ENCODE measurements around the gene IPCEF1. TPM values are rescaled to one million over a fixed set of nuclear protein-coding genes. Genes with fewer than 3 reads are reported as not detected.

Gene IPCEF1
- total and polyA plus RNA-seq, 2 donors (not counting 3 experiments of a cell fraction or from before 2014, with no cell fraction given) = 0.01 to 0.51 TPM

DNA sequence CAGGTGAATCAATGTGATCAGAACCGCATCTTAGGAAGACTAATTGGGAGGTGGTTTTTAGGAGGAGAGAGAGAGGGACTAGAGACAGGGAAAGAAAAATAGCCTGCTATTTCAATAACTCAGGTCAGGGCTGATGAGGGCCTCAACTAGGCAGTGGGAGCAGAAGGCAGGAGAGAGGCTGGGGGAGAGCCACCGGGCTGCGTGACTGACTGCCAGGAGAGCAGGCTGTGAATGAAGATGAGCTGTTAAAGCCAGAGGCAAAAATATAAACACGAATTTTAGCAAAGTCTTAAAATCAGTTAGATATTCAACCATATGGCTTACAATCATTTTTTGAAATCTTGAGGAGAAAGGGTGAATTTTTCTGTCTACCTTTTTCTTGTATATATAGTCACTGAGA is 149.6 kb downstream of the IPCEF1 start:
- dilution Hi-C loops (cut with MboI; ENCODE audit: extremely low pct_ligation_motif_present, low sequenced_read_pairs) = no loop called here
- no peaks in the 10 kb centered on the region for H3K79me2 ChIP-seq (ENCODE audit: control insufficient read depth, insufficient read depth, low read length)

More for the DNA sequence above, 149.6 kb downstream of the IPCEF1 start:
- ChIA-PET CTCF (interaction anchor here (1.2 kb wide), 1 partner anchor 10 kb away, joined by 3 read pairs; no protein-coding TSS in a partner anchor), POLR2A (no interaction called here)
- no peaks in the 10 kb centered on the region for H3K4me1 ChIP-seq (ENCODE audit: control insufficient read depth, extremely low read depth, insufficient read depth, low read length)
- DNase-seq (ENCODE audit: low read depth, low spot score) = no peak
- H3K27me3 ChIP-seq (ENCODE audit: control insufficient read depth in 2 of 2, insufficient read depth in 2 of 2, low read length in 2 of 2) = no peaks in the 10 kb centered on the region
- H3K9me3 ChIP-seq (replicated peaks; ENCODE audit: control insufficient read depth, insufficient read depth, low read length) = no peaks in the 10 kb centered on the region
- no peak overlapping the region for H3K4me3 ChIP-seq (replicated peaks in 1 of 3; ENCODE audit: insufficient read depth in 1 of 3, low read depth in 1 of 3, low read length in 3 of 3)
- no peak overlapping the region for H3K4me2 ChIP-seq (ENCODE audit: insufficient read depth, low read length)
- intact Hi-C loops (cut with micrococcal nuclease) = no loop called here
- TF ChIP-seq POLR2AphosphoS5 (IDR thresholded peaks at IDR 0.05; ENCODE audit: insufficient read depth, low read depth, low read length) (no peak), EZH2 (IDR thresholded peaks at IDR 0.05; ENCODE audit: borderline replicate concordance, low read depth, low read length, severe bottlenecking) (no peak), GATA2 (IDR thresholded peaks at IDR 0.05; ENCODE audit: insufficient read depth, insufficient read length, low read depth, low read length) (no peak), POLR2A (IDR thresholded peaks at IDR 0.05; ENCODE audit: low read depth, low read length) (no peak), MYC (IDR thresholded peaks at IDR 0.05; ENCODE audit: low read depth, low read length) (no peak), JUN (IDR thresholded peaks at IDR 0.05; ENCODE audit: borderline replicate concordance, insufficient read depth, insufficient read length, low read depth) (no peak), FOS (IDR thresholded peaks at IDR 0.05; ENCODE audit: borderline replicate concordance, insufficient read depth, low read length) (no peak)
- TF ChIP-seq, protein P1, sequence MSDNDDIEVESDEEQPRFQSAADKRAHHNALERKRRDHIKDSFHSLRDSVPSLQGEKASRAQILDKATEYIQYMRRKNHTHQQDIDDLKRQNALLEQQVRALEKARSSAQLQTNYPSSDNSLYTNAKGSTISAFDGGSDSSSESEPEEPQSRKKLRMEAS (IDR thresholded peaks at IDR 0.05; ENCODE audit: insufficient read depth, insufficient read length) = no peak
- TF ChIP-seq, protein P2, sequence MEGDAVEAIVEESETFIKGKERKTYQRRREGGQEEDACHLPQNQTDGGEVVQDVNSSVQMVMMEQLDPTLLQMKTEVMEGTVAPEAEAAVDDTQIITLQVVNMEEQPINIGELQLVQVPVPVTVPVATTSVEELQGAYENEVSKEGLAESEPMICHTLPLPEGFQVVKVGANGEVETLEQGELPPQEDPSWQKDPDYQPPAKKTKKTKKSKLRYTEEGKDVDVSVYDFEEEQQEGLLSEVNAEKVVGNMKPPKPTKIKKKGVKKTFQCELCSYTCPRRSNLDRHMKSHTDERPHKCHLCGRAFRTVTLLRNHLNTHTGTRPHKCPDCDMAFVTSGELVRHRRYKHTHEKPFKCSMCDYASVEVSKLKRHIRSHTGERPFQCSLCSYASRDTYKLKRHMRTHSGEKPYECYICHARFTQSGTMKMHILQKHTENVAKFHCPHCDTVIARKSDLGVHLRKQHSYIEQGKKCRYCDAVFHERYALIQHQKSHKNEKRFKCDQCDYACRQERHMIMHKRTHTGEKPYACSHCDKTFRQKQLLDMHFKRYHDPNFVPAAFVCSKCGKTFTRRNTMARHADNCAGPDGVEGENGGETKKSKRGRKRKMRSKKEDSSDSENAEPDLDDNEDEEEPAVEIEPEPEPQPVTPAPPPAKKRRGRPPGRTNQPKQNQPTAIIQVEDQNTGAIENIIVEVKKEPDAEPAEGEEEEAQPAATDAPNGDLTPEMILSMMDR (IDR thresholded peaks at IDR 0.05; ENCODE audit: extremely low read depth in 1 of 2, insufficient read depth in 1 of 2, low read depth in 1 of 2, low read length in 2 of 2) = no peak
- FAIRE-seq = no peak
- no peak overlapping the region for H3K9ac ChIP-seq (replicated peaks; ENCODE audit: extremely low read depth, insufficient read depth, low read length)
- H3K27ac ChIP-seq (ENCODE audit: insufficient read depth, low read depth, low read length) = no peak overlapping the region
- BruUV-seq (replicated peaks) = no TSS peak
- no peaks in the 10 kb centered on the region for H3K9me1 ChIP-seq (replicated peaks; ENCODE audit: control insufficient read depth, extremely low read depth, insufficient read depth, low read length)
- no peak overlapping the region for H2AFZ ChIP-seq (ENCODE audit: low read depth, low read length)
- no peaks in the 10 kb centered on the region for H3K36me3 ChIP-seq (ENCODE audit: control insufficient read depth in 2 of 2, extremely low read depth in 1 of 2, insufficient read depth in 2 of 2, low read length in 2 of 2)
- no peaks in the 10 kb centered on the region for H4K20me1 ChIP-seq (replicated peaks; ENCODE audit: control insufficient read depth, extremely low read depth, insufficient read depth, low read length)
